Measurements from ENCODE around the gene CACYBP. TPM values are rescaled to one million over a fixed set of nuclear protein-coding genes. Genes with fewer than 3 reads are reported as not detected.

Gene CACYBP
- total RNA-seq, 1 donor from 2014 or later: 90.9 TPM

GRCh38 chr1:175054736-175055135, 55.0 kb downstream of the CACYBP start:
- ATAC-seq (ENCODE audit: low read depth) (no peak), DNase-seq (no peak)
- peaks cover 40% of the 10 kb centered on the region for H3K27me3 Mint-ChIP-seq
- no peak overlapping the region for H3K4me3 Mint-ChIP-seq
- POLR2A ChIA-PET: no interaction called here
- no peak for TF ChIP-seq CTCF (IDR thresholded peaks at IDR 0.05)
- CTCF ChIA-PET: no interaction called here
- H3K9me3 Mint-ChIP-seq: peaks cover 4% of the 10 kb centered on the region
- no peak overlapping the region for H3K27ac Mint-ChIP-seq
- H3K36me3 Mint-ChIP-seq (ENCODE audit: low read depth): no peaks in the 10 kb centered on the region
- no peaks in the 10 kb centered on the region for H3K4me1 Mint-ChIP-seq
- intact Hi-C loops (cut with micrococcal nuclease): no loop called here

Other genes with a start within 250 kb of the CACYBP start
- gene MRPS14, start 23.5 kb downstream of the CACYBP start, total RNA-seq: 36.5 and 36.9 TPM in 2 replicates
- gene TNN, start 67.9 kb downstream of the CACYBP start, total RNA-seq: not detected in 2 replicates
- 55.5 and 57.2 TPM in 2 replicates for gene KIAA0040, start 192.8 kb downstream of the CACYBP start, total RNA-seq